H9 (cell line): ENCODE data around the gene LGALS9. TPM values are rescaled to one million over a fixed set of nuclear protein-coding genes. Genes with fewer than 3 reads are reported as not detected.

ENCODE experiments used
- DNase-seq: peaks from one replicate; pipeline ENCODE4 v3.0.0-alpha.2; 2017
- H2AFZ ChIP-seq: one replicate; pipeline ENCODE4 v1.6.1; 2013; ENCODE audit warnings: mild to moderate bottlenecking, low read length, control low read depth, moderate library complexity
- H2AK5ac ChIP-seq: 2 replicates; pipeline ENCODE4 v1.6.1; 2013; ENCODE audit warnings: low read length, control low read depth, mixed read lengths; ENCODE audit not compliant: insufficient read length
- H2BK120ac ChIP-seq: one replicate; pipeline ENCODE4 v1.6.1; 2013; ENCODE audit warnings: low read depth, mild to moderate bottlenecking, low read length, control low read depth, inconsistent platforms; ENCODE audit not compliant: poor library complexity, severe bottlenecking
- H2BK12ac ChIP-seq: 2 replicates; pipeline ENCODE4 v1.6.1; 2013; ENCODE audit warnings: low read length, control low read depth, mixed read lengths, low read depth; ENCODE audit not compliant: insufficient read length
- H2BK15ac ChIP-seq: 2 replicates; pipeline ENCODE4 v1.6.1; 2013; ENCODE audit warnings: low read depth, low read length, control low read depth
- H2BK20ac ChIP-seq: one replicate; pipeline ENCODE4 v1.6.1; 2013; ENCODE audit warnings: low read depth, mild to moderate bottlenecking, low read length, control low read depth, inconsistent platforms; ENCODE audit not compliant: poor library complexity, severe bottlenecking
- H2BK5ac ChIP-seq: 2 replicates; pipeline ENCODE4 v1.6.1; 2013; ENCODE audit warnings: low read length, control low read depth, mixed read lengths; ENCODE audit not compliant: insufficient read length
- H3K14ac ChIP-seq: 2 replicates; pipeline ENCODE4 v1.6.1; 2013; ENCODE audit warnings: low read length, control low read depth; ENCODE audit not compliant: insufficient read depth
- H3K18ac ChIP-seq: 2 replicates; pipeline ENCODE4 v1.6.1; 2013; ENCODE audit warnings: low read depth, mild to moderate bottlenecking, mixed read lengths, low read length, control low read depth; ENCODE audit not compliant: insufficient read length
- H3K23ac ChIP-seq: 2 replicates; pipeline ENCODE4 v1.6.1; 2013; ENCODE audit warnings: low read length, control low read depth, mixed read lengths, low read depth; ENCODE audit not compliant: insufficient read length
- H3K23me2 ChIP-seq: 2 replicates; pipeline ENCODE4 v1.6.1; 2013; ENCODE audit warnings: low read depth, mild to moderate bottlenecking, mixed read lengths, low read length, control low read depth; ENCODE audit not compliant: insufficient read length, poor library complexity, severe bottlenecking
- H3K27ac ChIP-seq: 2 replicates; pipeline ENCODE4 v1.5.1; 2013; ENCODE audit warnings: low read length, control low read depth, mixed read lengths, low read depth; ENCODE audit not compliant: insufficient read length
- H3K27me3 ChIP-seq: 2 replicates; pipeline ENCODE4 v1.6.1; 2013; ENCODE audit warnings: low read length, control low read depth, inconsistent platforms; ENCODE audit not compliant: insufficient read depth
- H3K4ac ChIP-seq: 2 replicates; pipeline ENCODE4 v1.6.1; 2013; ENCODE audit warnings: low read depth, mild to moderate bottlenecking, control low read depth, inconsistent platforms, low read length, moderate library complexity
- H3K4me1 ChIP-seq: 2 replicates; pipeline ENCODE4 v1.6.1; 2013; ENCODE audit warnings: low read length, control low read depth, inconsistent platforms; ENCODE audit not compliant: insufficient read depth
- H3K4me2 ChIP-seq: 2 replicates; pipeline ENCODE4 v1.6.1; 2013; ENCODE audit warnings: low read length, control low read depth, mixed read lengths; ENCODE audit not compliant: insufficient read length, insufficient read depth
- H3K56ac ChIP-seq: 2 replicates; pipeline ENCODE4 v1.6.1; 2013; ENCODE audit warnings: low read depth, mild to moderate bottlenecking, mixed read lengths, low read length, control low read depth; ENCODE audit not compliant: insufficient read length
- H3K79me1 ChIP-seq: 2 replicates; pipeline ENCODE4 v1.6.1; 2013; ENCODE audit warnings: low read depth, mild to moderate bottlenecking, moderate library complexity, low read length, control low read depth, inconsistent platforms; ENCODE audit not compliant: insufficient read depth, poor library complexity, severe bottlenecking
- H3K79me2 ChIP-seq: 2 replicates; pipeline ENCODE4 v1.6.1; 2013; ENCODE audit warnings: low read length, control low read depth, inconsistent platforms; ENCODE audit not compliant: insufficient read depth
- H3K9ac ChIP-seq: 2 replicates; pipeline ENCODE4 v1.6.1; 2013; ENCODE audit warnings: low read length, control low read depth, mixed read lengths; ENCODE audit not compliant: insufficient read length; ENCODE audit errors: extremely low read depth
- H3K9me3 ChIP-seq: one replicate; pipeline ENCODE4 v1.6.1; 2013; ENCODE audit warnings: low read depth, low read length, inconsistent platforms; ENCODE audit not compliant: control insufficient read depth
- H3T11ph ChIP-seq: one replicate; pipeline ENCODE4 v1.6.1; 2013; ENCODE audit warnings: mild to moderate bottlenecking, low read length, control low read depth, inconsistent platforms
- H4K20me1 ChIP-seq: one replicate; pipeline ENCODE4 v1.6.1; 2013; ENCODE audit not compliant: control insufficient read depth, insufficient read length, insufficient read depth
- H4K5ac ChIP-seq: 2 replicates; pipeline ENCODE4 v1.6.1; 2013; ENCODE audit warnings: low read depth, mild to moderate bottlenecking, mixed read lengths, low read length, control low read depth; ENCODE audit not compliant: insufficient read length
- H4K8ac ChIP-seq: replicated peaks from 2 replicates; pipeline ENCODE4 v1.6.1; 2013; ENCODE audit warnings: low read length, control low read depth, mixed read lengths, low read depth; ENCODE audit not compliant: insufficient read length
- H4K91ac ChIP-seq: 2 replicates; pipeline ENCODE4 v1.6.1; 2013; ENCODE audit warnings: low read depth, mild to moderate bottlenecking, moderate library complexity, mixed read lengths, low read length, control low read depth; ENCODE audit not compliant: insufficient read length
- H3K27ac Mint-ChIP-seq, 3 experiments: 2 replicates in 2 of 3; 3 replicates in 1 of 3; pipeline ENCODE4 v1.8.0; 2020 to 2021; ENCODE audit warnings: mixed read lengths in 3 of 3, mild to moderate bottlenecking in 1 of 3, moderate library complexity in 1 of 3
- H3K27me3 Mint-ChIP-seq: 2 replicates; pipeline ENCODE4 v1.8.0; 2021; ENCODE audit warnings: low read depth, mild to moderate bottlenecking, moderate library complexity, mixed read lengths
- H3K36me3 Mint-ChIP-seq, 3 experiments: 2 replicates in 2 of 3; 3 replicates in 1 of 3; pipeline ENCODE4 v1.8.0; 2020 to 2021; ENCODE audit warnings: low read depth in 3 of 3, mixed read lengths in 3 of 3; ENCODE audit not compliant: insufficient read depth in 1 of 3
- H3K4me1 Mint-ChIP-seq, 2 experiments: 2 replicates each; pipeline ENCODE4 v1.8.0; 2020; ENCODE audit warnings: mixed read lengths in 2 of 2
- H3K4me3 Mint-ChIP-seq, 2 experiments: 2 replicates in 1 of 2; 3 replicates in 1 of 2; pipeline ENCODE4 v1.8.0; 2020 to 2021; ENCODE audit warnings: mild to moderate bottlenecking in 2 of 2, mixed read lengths in 2 of 2, moderate library complexity in 1 of 2
- H3K9me3 Mint-ChIP-seq, 2 experiments: 2 replicates in 1 of 2; 3 replicates in 1 of 2; pipeline ENCODE4 v1.8.0; 2020; ENCODE audit warnings: mild to moderate bottlenecking in 2 of 2, mixed read lengths in 2 of 2, moderate library complexity in 1 of 2
- CTCF ChIP-seq: fragments of 200-600 bp; sonication (generic); conservative IDR thresholded peaks from 3 replicates; pipeline ENCODE4 v1.8.0; 2021; ENCODE audit warnings: antibody characterized with exemption, mild to moderate bottlenecking
- WGBS: extraction: QIAGEN DNeasy Blood & Tissue Kit; methylation state at CpG from one replicate; pipeline ENCODE4 v1.1.7; 2013; ENCODE audit warnings: missing lambda C conversion rate, low lambda C conversion rate, mixed read lengths; ENCODE audit not compliant: insufficient read length; ENCODE audit errors: extremely low coverage; 5-methylcytosine and 5-hydroxymethylcytosine counted together
- total RNA-seq: library from RNA; stranded (reverse); gene quantifications from 2 replicates; pipeline ENCODE4 v1.2.1, GENCODE V29; 2021

Gene LGALS9
- total RNA-seq, 1 experiment from 2014 or later = 2.5 TPM

- TF ChIP-seq CTCF = no peak
- H4K91ac ChIP-seq = no peak overlapping the region
- no peak overlapping the region for H3K4me2 ChIP-seq
- H3K27me3 ChIP-seq = no peaks in the 10 kb centered on the region
- peaks cover under 1 to 6% of the 10 kb centered on the region in 2 experiments; a peak in 3 of 4 replicates for H3K4me1 Mint-ChIP-seq
- H2BK120ac ChIP-seq = no peak overlapping the region
- H2AK5ac ChIP-seq = no peak overlapping the region
- no peak overlapping the region for H4K8ac ChIP-seq
- no peak overlapping the region for H3K27ac ChIP-seq
- H3K18ac ChIP-seq = no peak overlapping the region
- no peak overlapping the region for H3K4ac ChIP-seq
- H3K79me1 ChIP-seq = no peaks in the 10 kb centered on the region
- H4K20me1 ChIP-seq = no peaks in the 10 kb centered on the region
- H3K4me3 Mint-ChIP-seq = no peak overlapping the region
- no peak for DNase-seq
- H3T11ph ChIP-seq = no peak overlapping the region
- H2AFZ ChIP-seq = no peak overlapping the region
- no peaks in the 10 kb centered on the region for H3K23me2 ChIP-seq
- no peak overlapping the region for H3K23ac ChIP-seq
- no peak overlapping the region for H2BK15ac ChIP-seq
- H3K4me1 ChIP-seq = no peaks in the 10 kb centered on the region
- no peak overlapping the region for H2BK5ac ChIP-seq
- no CpG with 5 or more reads among the region's 9 CpGs for WGBS
- no peaks in the 10 kb centered on the region for H3K79me2 ChIP-seq
- H3K9me3 Mint-ChIP-seq = no peaks in the 10 kb centered on the region
- no peak overlapping the region for H3K9ac ChIP-seq
- no peak overlapping the region for H3K56ac ChIP-seq
- no peaks in the 10 kb centered on the region; the same call in 1 of the 2 replicates for H3K27me3 Mint-ChIP-seq
- peaks cover 4 to 15% (median 13%) of the 10 kb centered on the region in 3 experiments for H3K36me3 Mint-ChIP-seq
- no peak overlapping the region for H3K14ac ChIP-seq
- no peaks in the 10 kb centered on the region for H3K9me3 ChIP-seq
- no peak overlapping the region for H4K5ac ChIP-seq
- H2BK12ac ChIP-seq = no peak overlapping the region
- H3K27ac Mint-ChIP-seq = peak overlapping the region in 1 of 3 experiments; percentile 28; a peak in 2 of 7 replicates
- no peak overlapping the region for H2BK20ac ChIP-seq
Observed at GRCh38 chr17:27585153-27585681, 45.8 kb upstream of the LGALS9 start.
